IgD-negative memory B cell (primary cell): ENCODE results near the gene SLC38A1. TPM values are rescaled to one million over a fixed set of nuclear protein-coding genes. Genes with fewer than 3 reads are reported as not detected.

Experiments
- H3K27ac Mint-ChIP-seq, 3 donors: one replicate each; pipeline ENCODE4 v1.8.0; 2020 to 2022; ENCODE audit warnings: mild to moderate bottlenecking in 3 of 3, mixed read lengths in 3 of 3, moderate library complexity in 1 of 3
- H3K27me3 Mint-ChIP-seq: one replicate; pipeline ENCODE4 v1.8.0; 2021; ENCODE audit warnings: mixed read lengths
- H3K36me3 Mint-ChIP-seq: one replicate; pipeline ENCODE4 v1.8.0; 2020; ENCODE audit warnings: mild to moderate bottlenecking, mixed read lengths
- H3K4me1 Mint-ChIP-seq, 3 donors: one replicate each; pipeline ENCODE4 v1.8.0; 2020 to 2022; ENCODE audit warnings: mixed read lengths in 3 of 3, mild to moderate bottlenecking in 1 of 3
- H3K4me3 Mint-ChIP-seq, 4 donors: one replicate each; pipeline ENCODE4 v1.8.0; 2020 to 2022; ENCODE audit warnings: mild to moderate bottlenecking in 4 of 4, mixed read lengths in 4 of 4, moderate library complexity in 3 of 4
- H3K9me3 Mint-ChIP-seq, 3 donors: one replicate each; pipeline ENCODE4 v1.8.0; 2020 to 2021; ENCODE audit warnings: mixed read lengths in 3 of 3, mild to moderate bottlenecking in 1 of 3
- polyA plus RNA-seq: library from polyadenylated mRNA; unstranded; fragments of 300-500 nt; fragmentation: Illumina TruSeq; gene quantifications from one replicate; pipeline ENCODE4 v1.2.3, GENCODE V29; 2021

The SLC38A1 gene
- polyA plus RNA-seq, 1 donor from 2014 or later = 134 TPM

- Mint-ChIP-seq H3K9me3 (no peaks in the 10 kb centered on the region), H3K27ac (peak overlapping the region; percentile 86 to 99 (median 96)), H3K36me3 (peaks cover 23% of the 10 kb centered on the region), H3K27me3 (no peaks in the 10 kb centered on the region), H3K4me3 (peak overlapping the region; percentile 56 to 86 (median 66)), H3K4me1 (peaks cover 74 to 89% (median 86%) of the 10 kb centered on the region in 3 donors)
These were observed 54.0 kb downstream of the SLC38A1 start for GRCh38 chr12:46214668-46215436.

GRCh38 chr12:46212108-46212982, 56.5 kb downstream of the SLC38A1 start:
- H3K27ac Mint-ChIP-seq = peak overlapping the region in 1 of 3 donors; percentile 70
- H3K27me3 Mint-ChIP-seq = no peaks in the 10 kb centered on the region
- peaks cover 74 to 86% (median 84%) of the 10 kb centered on the region in 3 donors for H3K4me1 Mint-ChIP-seq
- peak overlapping the region in 3 of 4 donors; percentile 4 to 56 (median 14) for H3K4me3 Mint-ChIP-seq
- peaks cover 26% of the 10 kb centered on the region for H3K36me3 Mint-ChIP-seq
- H3K9me3 Mint-ChIP-seq = no peaks in the 10 kb centered on the region

- peak overlapping the region; percentile 44 to 87 (median 66) for H3K4me3 Mint-ChIP-seq
- no peaks in the 10 kb centered on the region for H3K27me3 Mint-ChIP-seq
- H3K27ac Mint-ChIP-seq = peak overlapping the region; percentile 80 to 94 (median 84)
- H3K9me3 Mint-ChIP-seq = no peaks in the 10 kb centered on the region
- peaks cover 25% of the 10 kb centered on the region for H3K36me3 Mint-ChIP-seq
- peaks cover 72 to 80% (median 76%) of the 10 kb centered on the region in 3 donors for H3K4me1 Mint-ChIP-seq
These were observed 57.9 kb downstream of the SLC38A1 start for GRCh38 chr12:46210873-46211439.

- H3K27ac Mint-ChIP-seq = peak overlapping the region; percentile 80 to 94 (median 84)
- H3K4me1 Mint-ChIP-seq = peaks cover 68 to 72% (median 69%) of the 10 kb centered on the region in 3 donors
- H3K27me3 Mint-ChIP-seq = no peaks in the 10 kb centered on the region
- peaks cover 25% of the 10 kb centered on the region for H3K36me3 Mint-ChIP-seq
- no peaks in the 10 kb centered on the region for H3K9me3 Mint-ChIP-seq
- H3K4me3 Mint-ChIP-seq = peak overlapping the region; percentile 52 to 87 (median 66)
These were observed 58.6 kb downstream of the SLC38A1 start for GRCh38 chr12:46209914-46210872.

GRCh38 chr12:46209170-46209569, 59.7 kb downstream of the SLC38A1 start:
- peak overlapping the region in 2 of 4 donors; percentile 61 to 87 for H3K4me3 Mint-ChIP-seq

GRCh38 chr12:46208370-46208769, 60.5 kb downstream of the SLC38A1 start:
- Mint-ChIP-seq H3K4me3 (peak overlapping the region in 2 of 4 donors; percentile 40 to 83), H3K4me1 (peaks cover 57 to 60% (median 59%) of the 10 kb centered on the region in 3 donors), H3K27ac (peak overlapping the region in 2 of 3 donors; percentile 84 to 86), H3K9me3 (no peaks in the 10 kb centered on the region), H3K27me3 (no peaks in the 10 kb centered on the region), H3K36me3 (peaks cover 25% of the 10 kb centered on the region)

More at GRCh38 chr12:46209170-46209569, 59.7 kb downstream of the SLC38A1 start:
- Mint-ChIP-seq H3K36me3 (peaks cover 27% of the 10 kb centered on the region), H3K27ac (peak overlapping the region; percentile 80 to 86 (median 84)), H3K27me3 (no peaks in the 10 kb centered on the region), H3K4me1 (peaks cover 61 to 65% (median 64%) of the 10 kb centered on the region in 3 donors), H3K9me3 (no peaks in the 10 kb centered on the region)

GRCh38 chr12:46207644-46208043, 61.2 kb downstream of the SLC38A1 start:
- peaks cover 20% of the 10 kb centered on the region for H3K36me3 Mint-ChIP-seq
- H3K27me3 Mint-ChIP-seq = no peaks in the 10 kb centered on the region
- H3K27ac Mint-ChIP-seq = peak overlapping the region; percentile 68 to 86 (median 84)
- peaks cover 51 to 57% (median 53%) of the 10 kb centered on the region in 3 donors for H3K4me1 Mint-ChIP-seq
- H3K4me3 Mint-ChIP-seq = peak overlapping the region; percentile 40 to 83 (median 47)
- no peaks in the 10 kb centered on the region for H3K9me3 Mint-ChIP-seq

- peaks cover 42 to 48% (median 43%) of the 10 kb centered on the region in 3 donors for H3K4me1 Mint-ChIP-seq
- no peaks in the 10 kb centered on the region for H3K9me3 Mint-ChIP-seq
- no peak overlapping the region for H3K4me3 Mint-ChIP-seq
- H3K27me3 Mint-ChIP-seq = no peaks in the 10 kb centered on the region
- H3K36me3 Mint-ChIP-seq = peaks cover 11% of the 10 kb centered on the region
- H3K27ac Mint-ChIP-seq = peak overlapping the region in 1 of 3 donors; percentile 53
These were observed 62.4 kb downstream of the SLC38A1 start for GRCh38 chr12:46206471-46206870.

- H3K36me3 Mint-ChIP-seq = peaks cover 9% of the 10 kb centered on the region
- H3K4me3 Mint-ChIP-seq = no peak overlapping the region
- peaks cover 30 to 40% (median 31%) of the 10 kb centered on the region in 3 donors for H3K4me1 Mint-ChIP-seq
- H3K27ac Mint-ChIP-seq = no peak overlapping the region
- H3K27me3 Mint-ChIP-seq = no peaks in the 10 kb centered on the region
- no peaks in the 10 kb centered on the region for H3K9me3 Mint-ChIP-seq
These were observed 63.5 kb downstream of the SLC38A1 start for GRCh38 chr12:46205294-46205693.

GRCh38 chr12:46201284-46201789, 67.5 kb downstream of the SLC38A1 start:
- peaks cover 12% of the 10 kb centered on the region for H3K36me3 Mint-ChIP-seq
- no peak overlapping the region for H3K27ac Mint-ChIP-seq
- peaks cover 0 to 13% (median 0%) of the 10 kb centered on the region in 3 donors for H3K4me1 Mint-ChIP-seq
- no peaks in the 10 kb centered on the region for H3K27me3 Mint-ChIP-seq
- no peak overlapping the region for H3K4me3 Mint-ChIP-seq
- no peaks in the 10 kb centered on the region for H3K9me3 Mint-ChIP-seq

- H3K27ac Mint-ChIP-seq = no peak overlapping the region
- H3K9me3 Mint-ChIP-seq = no peaks in the 10 kb centered on the region
- H3K4me3 Mint-ChIP-seq = no peak overlapping the region
- peaks cover 8% of the 10 kb centered on the region for H3K36me3 Mint-ChIP-seq
- no peaks in the 10 kb centered on the region for H3K27me3 Mint-ChIP-seq
- H3K4me1 Mint-ChIP-seq = peaks cover 0 to 10% (median 0%) of the 10 kb centered on the region in 3 donors
These were observed 68.3 kb downstream of the SLC38A1 start for GRCh38 chr12:46200551-46200950.

GRCh38 chr12:46198913-46199312, 69.9 kb downstream of the SLC38A1 start:
- Mint-ChIP-seq H3K36me3 (peaks cover 10% of the 10 kb centered on the region), H3K27me3 (no peaks in the 10 kb centered on the region), H3K27ac (no peak overlapping the region), H3K4me1 (peaks cover 0 to 14% (median 0%) of the 10 kb centered on the region in 3 donors), H3K4me3 (no peak overlapping the region), H3K9me3 (no peaks in the 10 kb centered on the region)

- H3K27ac Mint-ChIP-seq = no peak overlapping the region
- H3K36me3 Mint-ChIP-seq = peaks cover 14% of the 10 kb centered on the region
- H3K27me3 Mint-ChIP-seq = no peaks in the 10 kb centered on the region
- no peak overlapping the region for H3K4me3 Mint-ChIP-seq
- H3K4me1 Mint-ChIP-seq = peaks cover 0 to 16% (median 2%) of the 10 kb centered on the region in 3 donors
- H3K9me3 Mint-ChIP-seq = peaks cover 0 to 3% (median 0%) of the 10 kb centered on the region in 3 donors
These were observed 71.0 kb downstream of the SLC38A1 start for GRCh38 chr12:46197883-46198282.
